Endometrium (tissue), 2 donors: Measurements from ENCODE around the gene PHOSPHO1.

Experiments
- FAIRE-seq: peaks from 2 replicates; lab custom pipeline; 2012; peaks lifted over from hg19 to GRCh38; lab: Jason Lieb, UNC
- donor health status: control.
- donor health status: control.

PHOSPHO1 gene

DNA sequence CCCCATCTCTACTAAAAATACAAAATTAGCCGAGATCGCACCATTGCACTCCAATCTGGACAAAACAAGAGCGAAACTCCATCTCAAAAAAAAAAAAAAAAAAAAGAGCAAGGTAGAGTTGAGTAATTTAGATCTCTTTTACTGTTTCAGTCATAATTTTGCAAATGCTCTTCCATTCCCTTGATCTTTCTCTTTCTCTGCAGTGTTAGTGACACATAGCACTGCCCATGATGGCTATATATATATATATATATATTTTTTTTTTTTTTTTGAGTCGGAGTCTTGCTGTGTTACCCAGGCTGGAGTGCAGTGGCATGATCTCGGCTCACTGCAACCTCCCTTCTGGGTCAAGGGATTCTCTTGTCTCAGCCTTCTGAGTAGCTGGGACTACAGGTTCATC lies 12.2 kb upstream of the PHOSPHO1 start:
- FAIRE-seq = no peak

DNA sequence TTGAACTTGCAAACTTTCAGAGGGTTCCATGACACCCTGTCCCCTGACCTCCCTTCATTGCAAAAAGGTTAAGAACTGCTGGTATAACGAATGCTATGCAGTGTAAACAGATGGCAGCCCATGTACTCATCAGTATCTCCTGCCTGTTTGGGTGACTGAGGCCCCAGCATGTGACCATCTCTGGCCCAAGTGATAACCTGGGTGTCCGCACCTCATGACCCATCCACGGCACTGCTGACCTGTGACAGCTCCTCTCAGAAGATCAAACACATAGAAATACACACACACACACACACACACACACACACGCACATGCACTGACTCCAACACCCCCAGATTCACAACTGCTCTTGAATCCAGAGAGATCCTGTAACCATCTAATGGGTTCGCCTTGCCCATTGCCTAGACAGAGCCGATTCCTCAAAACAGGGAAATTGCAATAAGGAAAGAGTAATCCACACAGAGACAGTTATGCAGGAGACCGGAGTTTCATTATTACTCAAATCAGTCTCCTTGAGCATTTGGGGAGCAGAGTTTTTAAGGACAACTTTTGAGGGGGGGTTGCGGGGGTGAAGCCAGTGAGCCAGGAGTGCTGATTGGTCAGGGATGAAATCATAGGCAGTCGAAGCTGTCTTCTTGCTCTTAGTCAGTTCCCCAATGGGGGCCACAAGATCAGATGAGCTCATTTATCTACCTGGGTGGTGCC lies 11.3 kb upstream of the PHOSPHO1 start:
- FAIRE-seq = no peak

DNA sequence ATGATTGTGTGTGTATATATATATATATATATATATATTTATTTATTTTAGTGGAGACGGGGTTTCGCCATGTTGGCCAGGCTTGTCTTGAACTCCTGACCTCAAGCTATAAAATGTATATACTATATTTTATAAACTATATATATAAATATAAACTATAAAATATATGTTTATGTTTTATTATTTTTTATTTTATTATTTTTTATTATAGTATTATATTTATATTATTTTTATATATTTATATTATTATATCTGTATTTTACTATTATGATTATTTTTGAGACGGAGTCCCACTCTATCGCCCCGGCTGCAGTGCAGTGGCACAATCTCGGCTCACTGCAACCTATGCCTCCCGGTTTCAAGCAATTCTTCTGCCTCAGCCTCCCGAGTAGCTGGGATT lies 10.5 kb upstream of the PHOSPHO1 start:
- FAIRE-seq = no peak

DNA sequence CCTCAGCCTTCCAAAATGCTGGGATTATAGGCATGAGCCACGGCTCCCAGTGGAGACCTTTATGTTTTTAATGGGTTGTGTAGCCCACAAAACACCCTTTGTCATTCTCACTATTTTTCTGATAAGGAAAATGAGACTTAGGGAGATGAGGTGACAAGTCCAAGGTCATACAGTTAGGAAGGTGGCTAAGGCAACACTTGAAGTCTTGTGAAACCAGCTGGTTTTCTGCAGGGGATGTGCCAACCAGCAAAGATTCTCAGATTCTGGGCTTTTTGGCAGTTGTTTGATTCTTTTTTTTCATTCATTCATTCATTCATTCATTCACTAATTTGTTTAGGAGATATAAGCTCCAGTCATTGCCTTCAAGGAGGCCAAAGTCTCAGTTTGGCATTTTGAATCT lies 10.0 kb upstream of the PHOSPHO1 start:
- no peak for FAIRE-seq

DNA sequence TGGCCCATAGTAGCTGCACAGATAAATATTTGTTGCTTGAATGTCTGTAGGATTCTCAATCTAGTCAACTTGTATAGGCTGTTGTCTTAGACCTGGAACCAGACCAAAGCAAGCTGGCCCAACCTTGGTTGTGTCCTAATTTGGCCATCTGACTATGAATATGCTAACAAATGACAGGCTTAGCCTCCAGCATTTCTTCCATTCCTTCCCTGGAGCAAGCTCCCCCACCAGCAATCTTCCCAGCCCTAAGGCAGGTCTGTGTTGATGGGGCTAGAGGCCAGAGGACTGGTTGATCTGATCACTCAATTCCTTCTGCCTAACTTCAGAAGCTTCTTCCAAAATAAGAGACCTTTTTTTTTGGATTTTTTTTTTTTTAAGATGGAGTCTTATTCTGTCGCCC lies 9.4 kb upstream of the PHOSPHO1 start:
- FAIRE-seq = no peak

DNA sequence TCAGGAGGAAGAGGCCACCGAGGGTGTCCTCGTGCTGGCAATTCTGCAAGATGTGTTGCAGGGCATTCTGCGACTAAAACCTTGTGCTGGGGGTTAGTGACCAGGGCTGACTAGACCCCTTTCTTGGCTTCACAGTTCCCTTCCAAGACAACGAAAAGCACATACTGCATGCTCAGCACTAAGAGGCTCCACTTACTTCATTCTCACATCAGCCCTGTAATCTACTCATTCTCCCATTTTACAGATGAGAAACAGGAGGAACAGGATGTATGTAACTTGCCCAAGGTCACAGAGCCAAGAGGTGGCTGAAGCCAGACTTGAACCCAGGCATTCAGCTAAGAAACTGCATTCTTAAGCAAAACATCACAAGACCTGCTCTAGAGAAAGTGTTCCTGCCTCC lies 5.3 kb upstream of the PHOSPHO1 start:
- no peak for FAIRE-seq

DNA sequence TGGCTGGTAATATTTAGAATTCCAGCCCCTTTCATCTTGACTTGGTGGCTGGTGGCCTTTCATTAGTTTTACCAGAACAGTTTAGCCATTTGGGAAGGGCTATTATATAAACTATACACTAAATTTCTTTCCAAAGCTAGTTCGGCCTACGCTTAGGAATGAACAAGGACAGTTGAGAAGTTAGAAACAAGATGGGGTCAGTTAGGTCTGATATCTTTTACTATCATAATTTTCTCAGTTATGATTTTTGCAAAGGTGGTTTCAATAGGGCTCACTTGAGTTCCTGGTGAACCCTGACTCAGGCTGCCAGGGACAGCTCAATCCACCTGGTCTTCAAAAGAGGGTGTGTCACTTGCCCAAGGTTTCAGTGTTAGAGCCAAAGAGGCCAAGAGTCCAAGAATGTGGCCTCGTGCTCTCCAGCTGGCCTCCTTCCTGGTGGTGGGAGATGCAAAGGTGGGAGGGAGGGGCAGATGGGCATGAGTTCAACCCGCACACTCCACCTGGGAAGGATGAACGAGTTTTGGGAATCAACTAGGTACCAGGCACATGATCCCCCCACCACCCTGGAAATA lies 4.0 kb upstream of the PHOSPHO1 start:
- no peak for FAIRE-seq

DNA sequence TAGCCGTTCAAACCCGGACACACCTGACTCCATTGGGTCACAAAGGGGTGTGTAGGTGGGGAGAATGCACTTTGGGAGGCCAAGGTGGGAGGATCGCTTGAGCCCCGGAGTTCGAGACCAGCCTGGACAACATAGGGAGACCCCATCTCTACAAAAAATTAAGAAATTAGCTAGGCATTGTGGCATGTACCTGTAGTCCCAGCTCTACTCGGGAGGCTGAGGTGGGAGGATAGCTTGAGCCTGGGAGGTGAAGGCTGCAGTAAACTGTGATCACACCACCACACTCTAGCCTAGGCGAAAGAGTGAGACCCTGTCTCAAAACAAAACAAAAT lies 942 bp upstream of the PHOSPHO1 start:
- FAIRE-seq = no peak

DNA sequence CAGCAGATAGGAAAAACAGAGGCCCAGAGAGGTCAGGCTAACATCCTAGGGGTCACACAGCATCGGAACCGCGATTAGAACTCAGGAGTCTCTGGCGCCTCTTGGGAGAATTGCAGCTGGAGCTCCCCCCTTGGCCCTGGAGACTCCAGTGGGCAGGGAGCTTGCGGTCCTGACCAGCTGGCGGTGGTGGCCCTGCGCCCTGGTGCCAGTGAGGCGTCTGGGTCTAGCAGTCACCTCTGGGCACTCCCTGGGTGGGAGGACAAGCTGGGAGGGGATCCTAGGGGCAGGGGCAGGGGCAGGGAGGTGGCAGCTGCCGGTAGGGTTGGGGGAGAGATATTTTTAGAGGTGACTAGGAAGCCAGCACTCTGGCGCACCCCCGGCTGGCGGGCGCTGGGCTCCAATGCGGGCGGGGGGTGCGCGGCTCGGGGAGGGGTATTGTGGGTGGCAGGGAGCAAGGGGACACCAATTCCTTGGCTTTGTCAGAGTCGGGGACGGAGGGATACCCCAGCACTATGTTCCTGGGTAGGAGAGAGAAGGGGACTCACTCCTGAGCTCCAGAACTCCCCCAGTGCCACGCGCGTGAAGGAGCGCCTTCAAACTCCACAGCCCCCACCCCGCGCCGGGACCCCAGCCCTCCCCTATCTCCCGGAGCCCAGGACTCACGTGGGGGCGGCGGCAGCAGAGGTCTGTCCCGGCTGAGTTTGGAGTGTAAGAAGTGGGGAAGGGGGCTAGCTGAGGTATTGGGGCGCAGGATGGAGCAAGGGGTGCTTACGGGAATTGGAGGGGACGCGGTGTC lies 584 bp downstream of the PHOSPHO1 start:
- FAIRE-seq = no peak

DNA sequence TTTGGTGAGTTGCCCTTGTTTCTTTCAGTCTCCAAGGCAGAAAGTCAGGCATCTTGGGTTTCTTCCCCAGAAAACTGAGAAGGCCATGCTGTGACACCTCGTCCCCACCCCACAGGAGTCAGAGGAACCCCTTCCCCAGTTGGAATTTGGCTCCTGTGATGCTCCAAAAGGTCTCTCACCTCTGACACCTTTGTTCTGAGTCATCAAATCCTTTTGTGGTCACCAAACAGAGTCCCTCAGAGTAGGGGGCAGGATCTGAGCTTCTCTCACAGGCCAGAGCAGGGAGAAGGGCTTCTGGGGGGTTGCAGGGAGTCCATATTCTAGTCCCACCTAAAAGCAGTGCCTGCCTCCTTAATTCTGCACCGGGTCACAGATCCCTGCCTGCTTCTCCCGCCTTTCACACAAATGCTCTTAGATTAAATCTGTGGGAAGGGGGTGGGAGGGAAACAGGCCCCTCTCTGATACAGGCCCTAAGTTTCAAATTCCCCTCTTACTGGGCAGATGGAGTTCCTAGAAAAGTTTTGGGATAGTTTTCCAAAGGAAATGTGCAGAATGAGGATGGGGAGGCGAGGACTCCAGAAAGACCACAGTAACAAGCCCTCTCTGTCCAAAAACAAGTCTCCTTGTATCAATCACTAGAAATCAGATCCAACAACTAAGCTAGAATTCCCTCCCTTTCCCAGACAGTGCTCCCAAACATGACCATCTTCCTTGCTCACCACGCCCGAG lies 1.3 kb downstream of the PHOSPHO1 start:
- no peak for FAIRE-seq

DNA sequence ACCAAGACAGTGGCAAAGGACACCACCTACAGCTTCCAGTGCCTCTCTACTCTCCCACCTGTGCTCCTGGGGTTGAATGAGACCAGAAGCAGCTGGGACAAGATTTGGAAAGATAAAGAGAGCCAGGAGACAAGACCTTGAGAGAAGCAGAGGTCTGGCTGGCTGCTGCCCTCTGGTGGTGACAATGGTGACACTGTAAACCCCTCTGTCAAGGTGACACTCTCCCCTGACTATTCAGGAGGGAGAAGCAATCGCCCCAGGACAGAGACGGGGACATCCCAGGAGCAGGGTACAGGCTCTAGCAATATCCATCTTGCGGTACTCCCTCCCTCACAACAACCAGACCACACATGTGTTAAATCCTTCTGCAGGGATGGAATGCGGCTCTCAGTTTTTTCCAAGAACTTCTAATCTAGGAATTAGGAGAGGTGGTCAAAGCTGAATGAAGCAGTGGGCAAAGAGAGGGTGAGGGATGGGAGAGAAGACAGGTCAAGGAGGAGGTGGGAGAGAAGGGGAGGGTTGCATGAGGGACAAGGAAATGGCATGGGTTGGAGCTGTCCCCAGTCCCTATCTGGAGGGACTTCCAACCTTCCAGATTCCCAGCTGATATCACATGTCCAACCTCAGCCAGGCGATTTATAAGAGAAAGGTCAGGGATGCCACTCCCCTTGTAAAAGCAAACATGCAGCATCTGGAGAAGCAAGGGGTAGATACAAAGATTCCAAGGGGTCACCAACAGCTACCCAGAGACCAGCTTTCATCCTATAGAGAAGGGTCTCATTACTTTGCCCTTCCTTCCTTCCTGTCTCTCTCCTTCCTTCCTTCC lies 2.9 kb downstream of the PHOSPHO1 start:
- no peak for FAIRE-seq

DNA sequence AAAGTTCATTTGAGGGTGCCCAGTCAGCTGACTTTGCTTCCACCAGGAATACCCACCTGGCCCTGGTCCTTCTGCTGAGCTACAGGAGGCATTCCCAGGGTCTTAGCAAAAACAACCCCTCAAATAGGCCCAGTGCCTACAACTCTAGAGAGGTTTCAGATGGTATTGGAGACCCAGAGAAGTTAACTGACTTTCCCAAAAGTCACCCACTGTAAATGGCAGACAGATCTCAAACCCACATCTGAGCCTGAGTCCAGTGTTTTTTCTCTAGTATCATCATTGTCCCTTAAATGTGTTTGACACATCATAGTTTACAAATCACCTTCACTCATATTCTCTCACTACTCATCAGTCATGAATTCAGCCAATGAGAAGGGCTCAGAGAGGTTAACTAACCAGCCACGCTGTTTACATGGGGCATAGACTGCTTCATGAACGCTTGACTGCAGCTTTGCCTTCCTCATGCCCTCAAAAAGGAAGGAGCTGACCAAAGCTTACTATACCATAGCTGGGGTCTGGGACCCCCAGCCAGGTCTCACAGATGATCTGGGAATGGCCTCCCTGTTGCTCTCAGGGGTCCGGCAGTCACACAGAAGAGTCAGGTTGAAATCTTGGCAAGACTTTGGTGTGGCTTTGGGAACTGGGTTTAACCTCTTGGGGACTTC lies 3.7 kb downstream of the PHOSPHO1 start:
- no peak for FAIRE-seq

DNA sequence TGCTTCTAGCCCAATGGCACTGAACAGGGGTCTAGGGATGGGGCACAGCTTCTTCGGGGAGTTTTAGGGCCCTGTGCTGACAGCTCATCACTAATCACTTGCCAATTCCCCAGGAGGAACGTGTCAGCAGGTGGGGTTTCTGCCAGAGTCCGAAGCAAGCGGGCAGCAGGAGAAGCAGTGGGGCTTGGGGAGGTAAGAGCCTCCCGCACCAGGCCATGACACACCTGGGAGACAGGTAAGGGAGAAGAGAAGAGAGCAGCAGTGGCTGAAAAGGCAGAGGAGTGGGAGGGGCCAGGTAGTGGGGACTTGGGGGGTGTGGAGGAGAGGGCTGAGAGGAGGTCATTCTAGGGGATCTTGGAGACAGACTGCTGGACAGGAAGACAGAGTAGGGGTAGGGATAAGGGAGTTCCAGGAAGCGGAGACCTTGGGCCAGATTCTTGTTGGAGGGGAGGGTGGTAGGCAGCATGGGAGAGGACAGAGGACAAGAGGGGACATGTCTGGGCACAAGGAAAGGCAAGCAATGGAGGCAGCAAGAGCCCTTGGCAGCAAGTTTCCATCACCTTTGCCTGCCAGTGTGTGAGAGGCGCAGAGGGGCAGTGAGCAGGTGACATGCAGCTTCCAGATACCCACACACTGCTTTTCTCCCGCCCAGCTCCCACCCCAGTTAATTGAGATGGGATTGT lies 4.9 kb downstream of the PHOSPHO1 start:
- FAIRE-seq = no peak

DNA sequence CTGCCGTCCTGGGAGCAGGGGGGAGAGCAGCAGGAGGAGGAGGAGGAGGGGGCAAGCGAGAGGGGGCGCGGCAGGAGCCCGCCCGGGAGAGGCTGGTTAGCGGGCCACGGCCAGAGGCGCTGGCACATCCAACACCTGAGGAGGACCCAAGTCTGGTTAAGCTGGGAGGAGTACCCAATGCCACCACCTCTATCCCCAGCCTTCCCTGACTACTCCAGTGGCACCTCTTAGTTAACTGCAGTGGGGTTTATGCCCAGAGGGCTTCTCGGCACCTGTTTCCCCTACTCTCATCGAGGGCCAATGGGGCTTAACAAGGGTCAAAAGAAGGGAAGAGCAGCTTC lies 5.6 kb downstream of the PHOSPHO1 start:
- no peak for FAIRE-seq

DNA sequence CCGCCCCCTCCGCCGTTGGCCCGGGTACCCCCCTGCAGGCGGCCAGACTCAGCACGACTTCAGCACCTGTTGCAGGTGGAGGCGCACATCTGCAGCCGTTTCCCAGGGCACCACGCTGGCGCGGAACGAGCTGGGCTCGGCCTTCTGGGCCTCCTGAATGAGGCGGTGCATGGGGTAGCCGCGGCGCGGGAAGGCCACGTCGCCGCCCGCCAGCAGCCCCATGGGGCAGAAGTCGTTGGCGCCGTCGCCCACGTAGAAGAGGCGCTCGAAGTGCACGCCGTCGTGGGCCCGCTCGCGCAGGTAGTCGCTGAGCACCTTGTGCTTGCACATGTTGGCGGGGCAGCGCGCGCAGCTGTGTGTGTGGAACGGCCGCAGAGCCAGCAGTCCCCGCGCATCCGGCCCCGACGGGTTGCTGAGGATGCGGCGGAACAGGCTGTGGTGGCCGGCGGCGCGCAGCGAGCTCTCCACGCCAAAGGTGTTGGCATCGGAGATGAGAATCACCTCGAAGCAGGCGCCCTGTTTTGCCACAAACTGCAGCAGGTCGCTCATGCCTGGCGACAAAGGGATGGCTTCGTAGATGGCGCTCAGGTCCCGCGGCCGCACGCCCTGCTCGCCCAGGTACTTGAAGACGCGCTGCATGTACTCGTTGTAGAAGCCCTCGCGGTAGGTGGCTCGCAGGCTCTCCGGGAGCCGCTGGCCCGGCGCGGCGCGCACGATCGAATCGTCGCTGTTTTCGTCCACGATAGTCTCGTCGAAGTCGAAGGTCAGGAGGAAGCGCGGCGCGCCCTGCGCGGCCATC lies 6.2 kb downstream of the PHOSPHO1 start:
- FAIRE-seq = no peak

DNA sequence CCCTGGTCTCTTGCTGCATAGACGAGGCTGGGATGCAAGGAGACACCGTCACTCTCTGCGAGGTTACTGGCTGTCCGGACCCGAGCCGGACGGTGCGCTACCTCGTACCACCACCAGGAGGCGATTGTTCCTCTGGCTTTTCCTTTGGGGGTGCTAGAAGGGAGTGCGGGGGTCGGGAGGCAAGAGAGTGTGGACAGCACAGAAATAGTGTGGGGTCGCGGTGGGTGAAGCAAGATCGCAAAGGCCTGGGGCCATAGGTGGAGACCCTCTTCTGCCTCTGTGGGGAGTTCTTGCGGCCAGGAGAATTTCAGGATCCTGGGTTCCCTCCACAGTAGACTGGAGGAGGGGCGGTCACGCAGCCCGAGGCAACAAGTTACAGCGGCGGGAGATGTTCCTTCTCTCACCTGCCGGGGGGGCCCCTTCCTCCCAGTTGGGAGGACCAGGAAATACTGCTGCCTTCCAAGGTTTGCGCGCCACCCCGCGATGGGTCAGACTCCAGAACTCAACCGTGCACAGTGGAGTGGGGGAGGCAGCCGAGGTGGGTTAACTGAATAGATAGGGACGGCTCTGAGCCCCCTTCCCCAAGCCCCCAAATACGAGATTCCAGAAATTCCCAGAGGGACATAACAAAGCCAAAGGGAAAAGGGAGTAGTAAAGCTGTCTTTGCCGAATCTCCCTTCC lies 6.9 kb downstream of the PHOSPHO1 start:
- no peak for FAIRE-seq

DNA sequence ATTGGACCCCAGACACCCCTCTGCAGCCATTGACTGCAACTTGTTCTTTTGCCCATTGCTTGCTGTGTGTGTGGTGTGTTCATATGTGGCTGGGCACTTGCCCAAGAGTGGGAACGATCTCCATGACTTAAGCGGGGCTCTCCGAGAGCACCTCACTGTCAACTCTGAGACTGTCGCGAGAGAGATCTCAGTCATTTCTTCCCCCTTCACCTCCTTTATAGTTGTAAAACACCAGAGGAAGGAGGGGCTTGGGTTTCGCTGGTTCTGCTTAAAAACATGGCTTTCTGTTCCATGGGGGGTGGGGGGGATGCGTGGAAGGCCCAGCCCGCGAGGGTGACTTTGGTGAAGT lies 7.4 kb downstream of the PHOSPHO1 start:
- FAIRE-seq = no peak

DNA sequence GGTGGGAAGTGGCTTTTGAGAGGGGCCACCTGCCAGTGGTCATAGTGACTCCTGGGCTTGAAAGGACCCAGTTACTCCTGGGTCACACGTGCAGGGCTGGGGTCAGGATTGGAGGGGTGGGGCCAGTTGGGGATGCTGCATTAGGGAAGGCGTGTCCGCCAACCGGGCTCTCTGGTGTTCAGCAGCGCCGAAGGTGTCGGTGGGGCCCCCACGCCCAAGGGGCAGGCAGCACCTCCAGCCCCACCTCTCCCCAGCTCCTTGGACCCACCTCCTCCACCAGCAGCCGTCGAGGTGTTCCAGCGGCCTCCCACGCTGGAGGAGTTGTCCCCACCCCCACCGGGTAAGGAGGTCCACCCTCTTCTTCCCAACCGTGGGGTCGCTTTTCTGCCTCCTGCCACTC lies 10.6 kb downstream of the PHOSPHO1 start:
- FAIRE-seq = no peak
